ENCODE data around the gene GID4.

DNA sequence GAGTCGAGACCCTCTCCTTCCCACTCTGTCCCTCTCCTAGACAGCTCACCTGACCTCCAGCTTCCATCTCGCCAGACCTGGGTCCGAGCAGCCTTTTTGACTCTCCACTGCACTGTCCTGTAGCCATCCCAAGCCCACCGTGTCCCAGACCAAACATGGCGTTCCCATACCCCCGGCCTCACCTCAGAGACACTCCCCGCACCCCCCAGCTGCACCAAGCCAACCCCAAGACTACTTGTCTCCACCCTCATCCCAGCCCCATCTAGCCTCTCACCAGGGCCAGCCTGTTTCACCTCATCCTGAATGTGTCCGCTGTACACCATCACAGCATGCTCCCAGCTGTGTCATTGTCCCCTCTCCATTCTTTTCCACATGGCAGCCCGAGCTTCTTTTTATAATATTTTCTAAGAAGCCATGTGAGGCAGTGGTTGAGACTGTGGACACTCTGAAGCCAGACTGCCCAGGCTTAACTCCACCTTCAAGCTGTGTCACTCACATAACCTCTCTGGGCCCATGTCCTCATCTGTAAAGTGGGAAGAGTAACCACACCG is 70.8 kb downstream of the GID4 start:
- TF ChIP-seq CTCF (IDR thresholded peaks at IDR 0.05 in 4 of 5, conservative IDR thresholded peaks at IDR 0.05 in 1 of 5) = no peak
- TF ChIP-seq POLR2A (IDR thresholded peaks at IDR 0.05) = no peak
